Liver (tissue), 9 donors: ENCODE results near the gene BRICD5. TPM values are rescaled to one million over a fixed set of nuclear protein-coding genes. Genes with fewer than 3 reads are reported as not detected.

Experiments
- DNase-seq: peaks from one replicate; pipeline ENCODE4 v3.0.0-alpha.2; 2017; ENCODE audit warnings: low spot score
- H3K27ac ChIP-seq, 2 donors: one replicate each; pipeline ENCODE4 v1.7.0; 2013; ENCODE audit warnings: inconsistent platforms in 2 of 2, low read length in 2 of 2, control low read depth in 1 of 2, low read depth in 1 of 2, mild to moderate bottlenecking in 1 of 2
- H3K27me3 ChIP-seq, 4 donors: one replicate each; pipeline versions ENCODE4 v1.6.1 to v1.7.0; 2013; ENCODE audit warnings: low read length in 3 of 4, inconsistent platforms in 1 of 4, mild to moderate bottlenecking in 1 of 4, moderate library complexity in 1 of 4; ENCODE audit not compliant: control insufficient read depth in 4 of 4, insufficient read depth in 4 of 4
- H3K36me3 ChIP-seq, 4 donors: one replicate each; pipeline versions ENCODE4 v1.6.1 to v1.7.0; 2013; ENCODE audit warnings: low read length in 3 of 4, mild to moderate bottlenecking in 3 of 4, low read depth in 1 of 4, moderate library complexity in 1 of 4; ENCODE audit not compliant: control insufficient read depth in 4 of 4, insufficient read depth in 3 of 4
- H3K4me1 ChIP-seq, 4 donors: one replicate each; pipeline versions ENCODE4 v1.6.1 to v1.7.0; 2013; ENCODE audit warnings: low read length in 3 of 4, mild to moderate bottlenecking in 3 of 4, moderate library complexity in 1 of 4; ENCODE audit not compliant: control insufficient read depth in 4 of 4, insufficient read depth in 4 of 4
- H3K4me3 ChIP-seq, 3 donors: one replicate each; pipeline versions ENCODE4 v1.6.1 to v1.7.0; 2013; ENCODE audit warnings: low read length in 3 of 3, control low read depth in 1 of 3, low read depth in 1 of 3, mild to moderate bottlenecking in 1 of 3
- H3K9ac ChIP-seq, 2 donors: one replicate each; pipeline ENCODE4 v1.7.0; 2013; ENCODE audit warnings: low read length in 2 of 2, mild to moderate bottlenecking in 2 of 2, moderate library complexity in 2 of 2, control low read depth in 1 of 2, low read depth in 1 of 2
- H3K9me3 ChIP-seq, 4 donors: one replicate each; pipeline versions ENCODE4 v1.6.1 to v1.7.0; 2013; ENCODE audit warnings: low read length in 3 of 4; ENCODE audit not compliant: control insufficient read depth in 4 of 4
- ATF3 ChIP-seq: IDR thresholded peaks from 2 replicates; pipeline ENCODE4 v1.6.1; 2016; ENCODE audit warnings: antibody characterized with exemption
- CTCF ChIP-seq: fragments of 150-350 bp; IDR thresholded peaks from 2 replicates; pipeline ENCODE4 v1.5.1; 2017; ENCODE audit warnings: improper control_type of control experiment, low read depth, low read length; ENCODE audit not compliant: missing input control
- EGR1 ChIP-seq, 2 donors: IDR thresholded peaks; 2 replicates each; pipeline ENCODE4 v1.6.1; 2016 to 2018; ENCODE audit warnings: antibody characterized with exemption in 2 of 2, low read depth in 2 of 2
- FOXA1 ChIP-seq: IDR thresholded peaks from 2 replicates; pipeline ENCODE4 v1.6.1; 2016; ENCODE audit warnings: antibody characterized with exemption
- FOXA2 ChIP-seq: IDR thresholded peaks from 2 replicates; pipeline ENCODE4 v1.6.1; 2016; ENCODE audit warnings: antibody characterized with exemption
- GABPA ChIP-seq, 2 donors: IDR thresholded peaks in 1 of 2; conservative IDR thresholded peaks in 1 of 2; 2 replicates each; pipeline ENCODE4 v1.6.1; 2016; ENCODE audit warnings: antibody characterized with exemption in 2 of 2, mild to moderate bottlenecking in 1 of 2, moderate library complexity in 1 of 2
- HNF4A ChIP-seq, 2 donors: conservative IDR thresholded peaks; 2 replicates each; pipeline ENCODE4 v1.6.1; 2016; ENCODE audit warnings: antibody characterized with exemption in 2 of 2, mild to moderate bottlenecking in 2 of 2
- HNF4G ChIP-seq: IDR thresholded peaks from 2 replicates; pipeline ENCODE4 v1.6.1; 2016; ENCODE audit warnings: antibody characterized with exemption
- JUND ChIP-seq, 2 donors: IDR thresholded peaks; 2 replicates each; pipeline ENCODE4 v1.6.1; 2016; ENCODE audit warnings: antibody characterized with exemption in 2 of 2
- NR2F2 ChIP-seq: IDR thresholded peaks from 2 replicates; pipeline ENCODE4 v1.6.1; 2016; ENCODE audit warnings: antibody characterized with exemption
- REST ChIP-seq: IDR thresholded peaks from 2 replicates; pipeline ENCODE4 v1.6.1; 2016; ENCODE audit warnings: antibody characterized with exemption, mild to moderate bottlenecking
- RXRA ChIP-seq, 2 donors: IDR thresholded peaks; 2 replicates each; pipeline ENCODE4 v1.6.1; 2017 to 2018; ENCODE audit warnings: antibody characterized with exemption in 2 of 2, mild to moderate bottlenecking in 1 of 2
- SP1 ChIP-seq: IDR thresholded peaks from 2 replicates; pipeline ENCODE4 v1.6.1; 2018; ENCODE audit warnings: antibody characterized with exemption, mild to moderate bottlenecking
- TAF1 ChIP-seq: conservative IDR thresholded peaks from 2 replicates; pipeline ENCODE4 v1.6.1; 2016; ENCODE audit warnings: antibody characterized with exemption, mild to moderate bottlenecking
- YY1 ChIP-seq: IDR thresholded peaks from 2 replicates; pipeline ENCODE4 v1.6.1; 2016; ENCODE audit warnings: antibody characterized with exemption, mild to moderate bottlenecking
- ZBTB33 ChIP-seq: IDR thresholded peaks from 2 replicates; pipeline ENCODE4 v1.6.1; 2016; ENCODE audit warnings: antibody characterized with exemption
- WGBS: extraction: QIAGEN DNeasy Blood & Tissue Kit; methylation state at CpG from one replicate; pipeline ENCODE4 v1.1.7; 2013; 5-methylcytosine and 5-hydroxymethylcytosine counted together
- polyA plus RNA-seq, 2 donors: library from polyadenylated mRNA; stranded (reverse) in 1 of 2; unstranded in 1 of 2; fragments of 200-250 nt in 1 of 2; fragments of >200 nt in 1 of 2; fragmentation: Nextera tagmentation in 1 of 2; extraction: Ambion mirVana in 1 of 2; gene quantifications; one replicate each; pipeline versions ENCODE4 v1.2.1 to v1.2.3, GENCODE V29; 2013 to 2015
- total RNA-seq, 2 donors: library from RNA; depleted of rRNA; stranded (reverse); fragments of >200 nt; gene quantifications; one replicate each; pipeline ENCODE4 v1.2.3, GENCODE V29; 2014
- TF ChIP-seq, protein P1 (sequence below): IDR thresholded peaks from 2 replicates; pipeline ENCODE4 v1.6.1; 2016; ENCODE audit warnings: antibody characterized with exemption
- donor health status: healthy.
- donor health status: healthy.
- donor health status: healthy.
- donor health status: healthy.
- donor health status: healthy.

BRICD5 gene
- total and polyA plus RNA-seq, 4 donors: 0.26 to 1.9 (median 1.4) TPM

DNA sequence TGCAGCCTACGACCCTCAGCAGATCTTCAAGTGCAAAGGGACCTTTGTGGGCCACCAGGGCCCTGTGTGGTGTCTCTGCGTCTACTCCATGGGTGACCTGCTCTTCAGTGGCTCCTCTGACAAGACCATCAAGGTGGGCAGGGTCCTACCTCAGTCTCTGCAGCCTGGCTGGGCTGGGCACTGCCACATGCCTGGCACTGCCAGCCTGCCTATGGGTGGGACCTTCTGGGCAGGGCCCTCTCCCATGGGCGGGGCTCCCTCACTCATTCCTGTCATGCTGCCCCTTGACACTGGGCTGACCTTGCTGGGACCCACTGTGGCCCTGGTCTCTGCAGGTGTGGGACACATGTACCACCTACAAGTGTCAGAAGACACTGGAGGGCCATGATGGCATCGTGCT is 36.7 kb downstream of the BRICD5 start:
- H3K27me3 ChIP-seq: no peaks in the 10 kb centered on the region
- no peak overlapping the region for H3K27ac ChIP-seq
- H3K36me3 ChIP-seq: peaks cover 12 to 64% (median 33%) of the 10 kb centered on the region in 4 donors
- WGBS: 95% methylated on average over 4 of the region's 4 CpGs
- no peak overlapping the region for H3K4me3 ChIP-seq
- no peak for DNase-seq
- no peaks in the 10 kb centered on the region for H3K9me3 ChIP-seq
- no peaks in the 10 kb centered on the region for H3K4me1 ChIP-seq
- no peak overlapping the region for H3K9ac ChIP-seq
- no peak for TF ChIP-seq ATF3
- no peak for TF ChIP-seq FOXA2
- no peak for TF ChIP-seq CTCF
- TF ChIP-seq GABPA (IDR thresholded peaks at IDR 0.05 in 1 of 2, conservative IDR thresholded peaks at IDR 0.05 in 1 of 2): no peak
- no peak for TF ChIP-seq SP1

GRCh38 chr16:2173366-2173765 is 37.3 kb downstream of the BRICD5 start:
- TF ChIP-seq ZBTB33: no peak
- no peak for TF ChIP-seq HNF4A (conservative IDR thresholded peaks at IDR 0.05)
- no peak for TF ChIP-seq FOXA1
- TF ChIP-seq RXRA (IDR thresholded peaks at IDR 0.05): no peak
- no peak for TF ChIP-seq REST
- no peak for TF ChIP-seq YY1
- TF ChIP-seq, protein P1, sequence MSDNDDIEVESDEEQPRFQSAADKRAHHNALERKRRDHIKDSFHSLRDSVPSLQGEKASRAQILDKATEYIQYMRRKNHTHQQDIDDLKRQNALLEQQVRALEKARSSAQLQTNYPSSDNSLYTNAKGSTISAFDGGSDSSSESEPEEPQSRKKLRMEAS: no peak
- TF ChIP-seq NR2F2: no peak
- TF ChIP-seq HNF4G: no peak
- no peak for TF ChIP-seq GABPA (IDR thresholded peaks at IDR 0.05 in 1 of 2, conservative IDR thresholded peaks at IDR 0.05 in 1 of 2)
- TF ChIP-seq TAF1: no peak
- TF ChIP-seq CTCF: no peak
- no peak for TF ChIP-seq JUND (IDR thresholded peaks at IDR 0.05)
- no peak for TF ChIP-seq FOXA2
- TF ChIP-seq EGR1 (IDR thresholded peaks at IDR 0.05; ENCODE audit: low read depth in 2 of 2): no peak
- Histone ChIP-seq H3K27ac (no peak overlapping the region), H3K27me3 (no peaks in the 10 kb centered on the region), H3K9ac (no peak overlapping the region), H3K4me1 (no peaks in the 10 kb centered on the region), H3K36me3 (peaks cover 15 to 64% (median 33%) of the 10 kb centered on the region in 4 donors), H3K9me3 (no peaks in the 10 kb centered on the region), H3K4me3 (no peak overlapping the region)
- DNase-seq: no peak
- WGBS: 98% methylated on average over 14 of the region's 14 CpGs
